ENCODE results near the gene ERVW-1.

- TF ChIP-seq ZSCAN30 (tag by site-specific recombination; IDR thresholded peaks at IDR 0.05), result no peak
- no peak for TF ChIP-seq FEZF1 (tag by site-specific recombination; IDR thresholded peaks at IDR 0.05)
- no peak for TF ChIP-seq ZNF501 (tag by site-specific recombination; IDR thresholded peaks at IDR 0.05)
- no peak for TF ChIP-seq ZNF37A (tag by site-specific recombination; IDR thresholded peaks at IDR 0.05)
- TF ChIP-seq ZNF692 (tag by site-specific recombination; IDR thresholded peaks at IDR 0.05), result no peak
- no peak for TF ChIP-seq CTCF (tag by site-specific recombination; IDR thresholded peaks at IDR 0.05)
- TF ChIP-seq ZNF658 (tag by site-specific recombination; IDR thresholded peaks at IDR 0.05), result no peak
These were observed 13.2 kb downstream of the ERVW-1 start for GRCh38 chr7:92464515-92464914.

Data from HEK293 (cell line).